HG03196 (cell line): ENCODE data around the gene PROM2.

Source experiments
- ATAC-seq: cut with Tn5 transposase; IDR thresholded peaks from one replicate; pipeline ENCODE4 v1.9.1; 2021; ENCODE audit not compliant: unreplicated experiment

PROM2 gene

GRCh38 chr2:95319481-95320343 lies 45.5 kb downstream of the PROM2 start:
- ATAC-seq = no peak

- ATAC-seq = no peak
Measured at GRCh38 chr2:95320344-95320712, 46.1 kb downstream of the PROM2 start.

DNA sequence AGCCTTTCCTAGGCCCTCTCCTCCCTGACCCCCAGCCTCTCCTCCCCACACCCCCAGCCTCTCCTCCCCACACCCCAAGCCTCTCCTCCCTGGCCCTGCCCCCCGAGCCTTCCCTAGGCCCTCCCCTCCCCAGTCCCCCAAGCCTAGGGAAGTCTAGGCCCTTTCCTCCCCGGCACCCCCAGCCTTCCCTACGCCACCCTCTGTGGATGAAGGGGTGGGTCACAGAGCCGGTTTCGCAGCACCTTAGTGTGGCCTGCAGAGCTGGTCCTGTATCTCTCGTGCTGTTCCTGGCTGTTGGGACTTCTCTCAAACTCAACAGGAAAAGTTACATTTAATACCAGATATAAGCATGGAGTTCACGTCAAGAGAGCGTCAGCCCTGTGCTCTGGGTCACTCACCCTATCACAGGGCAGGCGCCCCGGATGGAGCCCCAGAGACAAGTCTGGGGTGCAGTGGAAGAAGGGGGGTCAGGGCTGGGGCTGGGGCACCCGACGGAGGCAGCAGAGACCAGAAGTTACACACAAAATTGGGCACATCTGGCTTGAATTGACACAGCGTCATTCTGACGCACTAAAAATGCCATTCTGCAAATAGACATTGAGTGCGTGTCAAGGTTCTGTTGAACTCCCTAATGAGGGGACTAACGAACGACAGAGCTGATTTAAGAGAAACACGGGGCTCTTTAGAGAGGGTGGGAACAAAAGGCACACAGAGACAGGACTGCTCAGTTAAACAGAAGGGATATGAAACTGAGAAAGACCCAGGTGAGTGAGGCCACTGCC lies 46.9 kb downstream of the PROM2 start:
- no peak for ATAC-seq

GRCh38 chr2:95323347-95324155 lies 49.3 kb downstream of the PROM2 start:
- no peak for ATAC-seq

GRCh38 chr2:95325026-95325425 lies 50.8 kb downstream of the PROM2 start:
- ATAC-seq = no peak

- no peak for ATAC-seq
Measured at GRCh38 chr2:95325590-95326432, 51.6 kb downstream of the PROM2 start.

- ATAC-seq = no peak
Measured at GRCh38 chr2:95326433-95327140, 52.3 kb downstream of the PROM2 start.

GRCh38 chr2:95327861-95328260 lies 53.6 kb downstream of the PROM2 start:
- ATAC-seq = no peak

- no peak for ATAC-seq
Measured at GRCh38 chr2:95328358-95329125, 54.3 kb downstream of the PROM2 start.

GRCh38 chr2:95329401-95329800 lies 55.2 kb downstream of the PROM2 start:
- ATAC-seq = no peak

DNA sequence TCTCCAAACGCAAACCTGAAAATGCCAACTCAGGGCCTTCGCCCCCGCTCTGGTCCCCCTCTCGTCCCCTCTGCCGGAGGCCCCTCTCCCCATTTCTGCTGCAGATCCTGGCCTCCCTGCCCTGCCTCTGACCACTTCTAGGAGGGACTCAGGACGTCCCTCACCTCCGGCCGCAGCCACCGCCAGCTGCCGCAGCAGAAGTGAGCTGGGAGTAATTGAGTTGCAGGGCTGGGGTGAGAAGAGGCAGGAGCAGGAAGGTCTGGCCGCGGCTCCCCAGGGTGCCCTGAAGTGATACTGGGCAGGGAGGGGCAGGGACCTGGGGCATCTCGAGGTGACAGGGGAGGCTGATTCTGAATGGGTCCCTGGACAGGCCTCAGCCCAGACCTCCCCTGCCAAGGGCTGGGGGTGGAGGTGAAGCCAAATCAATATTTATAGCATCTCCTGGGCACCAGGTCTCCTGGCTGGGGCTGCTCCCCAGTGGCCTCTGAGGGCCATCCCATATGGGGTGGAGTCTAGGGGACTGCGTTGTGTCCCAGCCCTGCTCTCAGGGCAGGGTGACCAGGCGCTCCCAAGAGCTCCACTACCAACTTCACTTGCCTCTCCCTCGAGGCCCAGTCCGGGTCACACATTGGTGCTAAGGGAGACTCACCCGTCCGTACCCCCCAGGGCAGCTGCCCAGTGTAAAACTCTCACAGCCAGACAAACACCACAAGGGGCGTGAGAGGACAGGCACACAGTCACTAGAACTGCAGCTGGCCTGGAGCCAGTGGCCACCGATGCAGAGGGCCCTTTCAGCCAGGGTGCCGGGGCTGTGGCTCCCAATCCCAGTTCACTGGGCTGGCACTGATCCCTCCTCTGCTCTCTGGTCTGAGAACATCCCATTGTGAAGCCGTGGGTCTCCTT lies 55.9 kb downstream of the PROM2 start:
- ATAC-seq = no peak

- no peak for ATAC-seq
Measured at GRCh38 chr2:95330794-95331338, 56.6 kb downstream of the PROM2 start.

DNA sequence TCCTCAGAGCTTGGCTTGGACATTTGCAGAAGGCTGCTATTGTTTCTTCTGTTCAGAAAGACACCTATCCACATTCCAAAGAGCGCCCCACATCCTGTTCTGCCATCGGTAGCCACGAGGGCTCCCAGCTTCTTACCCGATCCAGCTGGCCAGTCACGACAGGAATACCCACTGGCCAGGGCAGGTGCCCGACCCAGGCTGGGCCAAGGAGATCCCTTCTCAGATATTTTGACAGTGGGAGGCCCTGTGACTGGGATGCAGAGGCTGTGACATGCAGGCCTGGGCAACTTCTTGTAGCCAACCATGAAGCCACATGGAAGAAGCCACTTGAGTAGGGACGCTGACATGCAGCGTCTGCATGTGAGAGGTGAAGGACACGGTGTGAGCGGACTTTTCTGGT lies 57.4 kb downstream of the PROM2 start:
- ATAC-seq = no peak

- ATAC-seq = no peak
Measured at GRCh38 chr2:95332036-95332435, 57.8 kb downstream of the PROM2 start.

DNA sequence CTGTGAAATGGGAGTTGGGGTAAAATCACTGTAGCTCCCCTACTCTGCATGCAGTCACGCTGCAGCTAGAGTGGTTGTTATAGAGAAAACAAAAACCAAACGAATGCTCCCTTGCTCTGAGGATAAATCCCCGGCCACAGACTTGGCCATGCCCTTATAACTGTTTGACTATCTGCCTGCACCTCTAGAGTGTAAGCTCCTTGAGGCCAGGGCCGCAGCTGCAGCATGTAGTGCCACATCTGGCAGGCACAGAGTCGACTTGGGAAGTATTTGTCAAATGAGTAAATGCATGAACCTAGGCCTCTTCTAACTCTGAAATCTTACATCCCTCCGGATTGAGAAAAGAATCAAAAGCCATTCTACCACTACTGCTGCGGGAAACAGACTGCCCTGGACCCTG lies 58.8 kb downstream of the PROM2 start:
- no peak for ATAC-seq

DNA sequence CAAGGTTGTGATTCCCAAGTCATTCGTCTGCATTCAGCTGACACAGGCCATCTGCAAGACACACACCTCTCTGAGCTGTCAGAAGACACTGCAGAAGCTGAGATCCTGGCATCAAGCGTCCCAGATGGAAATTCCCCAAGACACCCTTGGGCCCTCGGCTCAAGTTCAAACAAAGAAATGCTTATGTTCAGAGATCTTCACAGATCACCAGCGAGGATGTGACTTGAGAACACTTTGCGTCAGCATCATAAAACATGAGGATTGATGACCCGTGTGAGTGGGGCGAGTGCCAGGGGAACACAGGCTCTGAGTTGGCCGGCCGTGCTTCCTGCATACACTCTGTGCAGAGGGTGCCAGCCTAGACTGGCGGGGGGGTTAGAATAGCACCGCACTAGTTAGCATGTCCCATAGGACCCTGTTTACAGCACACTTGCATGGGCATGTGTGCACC lies 59.7 kb downstream of the PROM2 start:
- ATAC-seq = no peak

- no peak for ATAC-seq
Measured at GRCh38 chr2:95334916-95335641, 60.8 kb downstream of the PROM2 start.
